ENCODE data around the gene ARID1A.
A peak's percentile ranks its signal among the peaks of the same experiment; 100 is the strongest.
"Not testable (repeated sequence)": the region's sequence is repeated elsewhere in the genome, so short reads cannot be mapped to it uniquely, and the experiment has no call there.

Gene ARID1A

DNA sequence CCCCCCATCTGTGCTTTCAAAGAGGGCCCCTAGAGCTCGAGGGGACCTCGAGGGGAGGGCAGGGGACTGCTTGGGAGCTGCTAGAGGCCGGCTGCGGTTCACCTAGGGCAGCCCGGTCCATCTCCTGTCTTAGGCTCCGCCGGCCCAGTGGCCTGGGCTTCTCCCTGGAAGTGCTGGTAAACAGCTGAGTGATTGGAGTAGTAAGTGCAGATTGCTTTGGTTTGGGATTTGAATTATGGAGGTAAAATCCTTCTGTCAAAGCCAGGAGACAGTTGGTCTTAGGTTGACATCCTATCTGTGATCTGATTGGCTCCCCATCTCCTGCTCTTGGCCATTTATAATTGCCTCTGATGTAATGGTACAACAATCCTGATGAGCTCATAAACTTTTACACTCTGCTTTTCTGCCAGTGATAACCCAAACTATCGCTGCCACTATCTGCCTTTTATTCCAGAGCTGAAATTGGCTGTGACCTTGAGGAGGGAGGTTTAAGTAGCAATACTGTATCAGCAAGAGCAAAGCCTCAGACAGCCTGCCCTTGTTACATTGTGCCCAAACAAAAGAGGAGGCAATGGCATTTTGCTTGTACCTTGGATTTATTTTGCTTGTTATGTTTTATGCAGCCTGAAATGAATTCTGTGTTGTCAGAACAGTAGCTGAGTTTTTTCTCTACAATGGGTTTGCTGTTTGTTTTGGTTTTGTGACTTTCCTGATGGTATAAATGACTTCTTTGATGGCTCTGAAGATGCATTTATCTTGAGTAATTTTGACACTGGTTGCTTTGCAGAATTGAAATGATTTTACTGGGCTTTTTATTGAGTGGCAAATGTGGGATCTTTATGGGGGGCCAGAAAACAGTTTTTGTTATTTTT is 2.4 kb downstream of the ARID1A start:
- peak; percentile 92 for DNase-seq

DNA sequence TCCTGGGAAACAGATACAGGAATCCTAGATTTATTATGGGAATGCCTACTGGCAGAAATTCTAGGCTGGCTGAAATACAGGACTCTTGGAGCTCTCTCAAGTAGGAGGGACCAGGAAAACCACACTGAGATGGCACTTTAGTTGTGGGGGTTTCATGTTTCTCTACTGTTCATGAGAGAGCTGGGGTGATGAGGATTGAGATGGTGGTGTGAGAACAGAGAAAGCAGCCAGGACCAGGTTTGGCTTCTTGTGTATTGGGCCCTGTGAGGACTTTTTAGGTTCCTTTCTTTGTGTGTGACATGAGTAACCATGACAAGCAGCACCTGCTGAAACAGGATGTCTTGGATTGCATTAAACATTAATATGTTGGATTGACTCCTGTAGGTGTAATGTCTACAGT is 4.9 kb downstream of the ARID1A start:
- DNase-seq, result peak; percentile 3

DNA sequence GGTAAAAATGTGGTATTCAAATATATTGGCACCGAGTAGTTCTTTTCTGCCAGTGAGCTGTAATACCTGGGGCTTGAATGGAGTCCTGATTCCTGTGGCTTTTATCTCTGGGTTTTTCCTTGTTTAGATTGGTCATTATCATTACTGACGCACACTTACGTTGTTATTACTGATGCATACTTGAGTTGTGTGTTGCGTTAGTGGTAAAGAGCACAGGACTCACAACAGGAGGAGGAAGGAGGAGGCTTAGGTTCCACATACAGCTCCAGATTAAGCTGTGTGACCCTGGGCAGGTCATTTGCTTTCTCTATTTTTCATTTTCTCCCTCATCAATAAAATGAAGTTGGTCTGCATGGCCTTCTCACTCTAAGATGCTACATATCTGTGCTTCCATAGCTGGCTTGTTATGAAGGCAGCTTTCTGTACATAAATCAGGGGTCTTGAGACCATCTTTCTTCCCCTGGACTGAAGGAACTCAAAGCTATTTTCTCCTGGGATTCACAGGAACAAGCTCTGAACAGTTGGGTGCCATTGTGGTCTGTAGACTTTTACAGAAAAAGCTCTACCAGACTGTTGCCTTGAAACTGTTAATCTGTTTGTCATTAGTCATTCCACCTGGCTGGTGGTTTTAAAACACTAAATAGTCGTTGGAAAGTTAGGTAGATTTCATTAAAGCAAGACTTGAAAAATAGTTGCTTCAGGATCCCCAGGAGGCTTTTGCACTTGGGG is 5.6 kb downstream of the ARID1A start:
- peak; percentile 16 for DNase-seq

DNA sequence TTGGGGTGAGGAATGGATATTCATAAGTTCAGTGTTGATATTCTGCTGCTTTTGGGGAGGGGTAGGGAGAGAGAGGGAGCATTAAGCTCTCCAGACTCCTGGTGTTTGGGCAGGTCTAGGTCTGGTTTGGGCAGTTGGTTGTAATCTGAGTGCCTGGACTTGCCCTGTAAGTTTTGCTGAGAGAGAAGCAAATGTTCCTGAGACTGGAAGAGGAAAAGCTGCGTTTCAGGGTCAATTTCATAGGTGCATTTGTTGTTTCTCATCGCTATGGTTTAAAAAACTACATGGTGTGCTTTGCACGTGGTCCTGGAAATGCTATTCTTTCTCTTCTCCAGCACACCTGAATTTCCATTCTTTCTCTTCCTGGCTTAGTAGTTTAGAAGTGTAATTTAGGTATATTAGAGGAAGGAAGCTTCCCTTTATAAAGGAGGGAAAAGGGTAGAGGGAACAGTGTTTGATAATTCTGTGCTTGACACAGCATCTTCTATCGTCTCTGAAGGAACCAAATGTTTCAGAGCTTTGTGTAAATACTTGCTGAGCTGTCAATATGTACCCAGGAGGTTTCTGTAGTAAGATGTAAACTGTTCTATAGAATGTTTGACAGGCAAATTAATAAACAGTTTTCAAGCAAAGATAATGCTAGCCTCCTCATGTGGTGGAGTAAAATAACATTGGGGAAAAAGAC is 6.3 kb downstream of the ARID1A start:
- peak; percentile 3 for DNase-seq

DNA sequence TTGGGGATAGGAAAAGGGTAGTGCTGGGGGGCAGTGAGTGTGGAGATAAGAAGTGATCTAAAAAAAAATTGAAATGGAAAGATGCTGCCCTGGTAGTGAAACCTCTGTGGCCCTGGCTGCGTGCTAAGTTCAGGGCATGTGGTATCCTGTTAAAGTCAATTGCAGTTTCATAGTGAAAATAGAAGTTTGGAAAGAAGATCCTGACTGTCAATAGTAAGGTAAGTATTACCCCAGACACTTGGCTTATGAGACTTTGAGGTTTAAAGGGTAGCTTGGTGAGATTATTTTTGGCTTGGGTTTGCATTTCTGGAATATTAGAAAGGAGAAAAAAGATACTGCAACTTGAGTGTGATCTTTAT is 6.8 kb downstream of the ARID1A start:
- peak; percentile 4 for DNase-seq

DNA sequence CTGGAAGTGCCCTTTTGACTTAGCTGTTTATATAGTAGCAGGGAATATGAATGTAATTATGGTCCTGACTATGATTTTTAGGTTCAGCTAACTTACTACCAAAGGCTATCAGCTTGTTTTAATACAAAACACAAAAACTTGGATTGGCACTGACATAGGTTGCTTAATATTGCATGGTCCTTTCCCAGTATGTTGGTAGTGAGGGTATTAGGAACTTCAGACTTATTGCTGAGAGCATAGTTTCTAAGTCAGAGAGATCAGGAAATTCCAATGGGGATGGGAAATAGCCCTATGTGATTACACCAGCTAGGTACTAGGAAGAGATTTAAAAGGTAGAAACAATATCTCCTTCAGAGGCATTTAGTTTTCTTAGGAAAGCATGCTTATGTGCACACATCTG is 7.7 kb downstream of the ARID1A start:
- DNase-seq, result no peak

DNA sequence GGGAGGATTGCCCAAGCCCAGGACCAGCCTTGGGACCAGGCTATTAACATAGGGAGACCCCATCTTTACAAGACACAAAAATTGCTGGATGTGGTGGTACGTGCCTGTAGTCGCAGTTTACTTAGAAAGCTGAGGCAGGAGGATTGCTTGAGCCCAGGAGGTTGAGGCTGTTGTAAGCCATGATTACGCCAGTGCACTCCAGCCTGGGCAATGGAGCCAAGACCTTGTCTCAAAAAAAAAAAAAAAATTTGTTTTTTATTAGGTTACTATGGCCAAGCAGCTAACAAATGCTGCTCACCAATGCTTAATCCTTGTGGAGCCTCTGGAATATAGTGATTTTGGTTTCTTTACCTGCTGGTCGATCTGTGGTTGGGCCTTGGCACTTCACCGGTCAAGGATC is 8.8 kb downstream of the ARID1A start:
- no peak for DNase-seq

DNA sequence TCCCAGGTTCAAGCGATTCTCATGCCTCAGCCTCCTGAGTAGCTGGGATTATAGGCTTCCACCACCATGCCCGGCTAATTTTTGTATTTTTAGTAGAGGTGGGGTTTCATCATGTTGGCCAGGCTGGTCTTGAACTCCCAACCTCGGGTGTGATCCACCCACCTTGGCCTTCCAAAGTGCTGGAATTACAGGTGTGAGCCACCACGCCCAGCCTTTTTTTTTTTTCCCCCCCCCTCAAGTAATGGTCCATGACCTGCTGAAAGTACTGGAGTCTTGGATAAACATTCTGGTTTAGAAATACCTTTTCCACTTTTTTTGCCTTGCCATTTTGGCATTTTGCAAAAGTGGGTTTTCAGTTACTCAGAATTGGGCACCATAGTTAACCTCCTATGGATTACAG is 9.4 kb downstream of the ARID1A start:
- DNase-seq, result not testable (repeated sequence)

DNA sequence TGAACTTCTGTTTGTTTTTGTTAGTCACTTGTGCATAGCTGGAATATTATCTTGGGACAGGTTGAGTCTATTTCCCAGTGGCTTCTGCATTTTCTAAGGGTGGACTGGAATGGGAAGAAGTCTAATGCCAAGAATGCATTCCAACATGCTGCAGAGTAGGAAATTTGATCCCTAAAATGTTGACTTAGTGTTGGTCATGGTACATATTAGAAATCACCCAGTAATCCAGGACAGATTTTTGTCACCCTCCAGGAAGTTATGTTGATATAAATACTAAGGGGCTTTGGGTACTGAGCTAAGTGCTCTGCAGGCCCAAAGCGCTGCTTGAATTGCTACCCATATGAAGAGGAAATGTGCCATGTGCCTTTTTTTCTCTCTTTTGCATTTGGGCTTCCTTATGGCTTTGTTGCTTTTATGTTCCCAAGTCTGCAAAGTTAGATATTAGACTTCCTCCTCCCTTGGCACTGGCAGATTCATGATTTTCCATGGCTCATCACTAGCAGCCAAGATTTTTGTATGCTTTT is 10.0 kb downstream of the ARID1A start:
- no peak for DNase-seq

DNA sequence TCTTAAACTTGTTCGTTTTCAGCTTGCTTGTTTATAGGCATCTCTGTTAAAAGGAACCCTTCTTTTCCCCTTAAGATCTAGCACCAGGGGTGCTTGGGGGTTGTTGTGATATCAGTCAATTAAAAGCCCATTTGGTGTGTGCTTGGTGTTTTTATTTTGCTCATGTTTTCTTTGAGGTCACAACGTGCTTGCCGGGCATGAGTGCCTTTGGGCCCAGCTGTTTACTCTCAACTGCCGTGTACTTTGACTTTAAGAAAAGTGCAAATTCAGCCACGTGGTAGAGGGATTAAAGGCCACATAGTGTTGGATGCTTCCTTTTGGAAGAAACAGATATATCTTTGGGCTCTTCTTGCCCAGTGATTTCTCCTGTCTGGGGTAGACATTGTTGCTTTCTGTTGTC is 10.5 kb downstream of the ARID1A start:
- no peak for DNase-seq

DNA sequence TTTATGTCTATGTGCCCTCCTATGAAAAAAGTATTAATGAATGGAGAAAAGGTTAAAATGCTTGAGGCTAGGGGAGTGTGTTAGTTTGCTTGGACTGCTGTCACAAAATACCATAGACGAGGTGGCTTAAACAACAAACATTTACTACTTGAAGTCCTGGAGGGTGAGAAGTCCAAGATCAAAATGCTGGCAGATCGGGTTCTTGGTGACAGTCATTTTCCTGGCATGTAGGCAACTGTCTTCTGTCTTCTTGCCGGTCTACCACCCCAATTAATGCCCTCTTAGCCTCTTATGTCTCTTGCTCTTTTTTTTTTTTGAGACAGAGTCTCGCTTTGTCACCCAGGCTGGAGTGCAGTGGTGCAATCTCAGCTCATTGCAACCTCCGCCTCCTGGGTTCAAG is 15.0 kb downstream of the ARID1A start:
- DNase-seq, result no peak

DNA sequence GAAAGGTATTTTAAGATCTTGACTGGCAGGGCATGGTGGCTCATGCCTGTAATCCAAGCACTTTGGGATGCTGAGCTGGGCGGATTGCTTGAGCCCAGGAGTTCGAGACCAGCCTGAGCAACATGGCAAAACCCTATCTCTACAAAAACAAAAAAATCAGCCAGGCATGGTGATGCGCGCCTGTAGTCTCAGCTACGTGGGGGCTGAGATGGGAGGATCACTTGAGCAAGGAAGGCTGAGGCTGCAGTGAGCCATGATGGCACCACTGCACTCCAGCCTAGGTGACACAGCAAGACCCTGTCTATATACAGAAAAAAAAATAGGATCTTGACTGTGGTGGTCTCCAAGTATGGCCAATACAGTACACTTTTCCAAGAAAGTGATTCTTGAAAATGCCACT is 16.0 kb downstream of the ARID1A start:
- no peak for DNase-seq

DNA sequence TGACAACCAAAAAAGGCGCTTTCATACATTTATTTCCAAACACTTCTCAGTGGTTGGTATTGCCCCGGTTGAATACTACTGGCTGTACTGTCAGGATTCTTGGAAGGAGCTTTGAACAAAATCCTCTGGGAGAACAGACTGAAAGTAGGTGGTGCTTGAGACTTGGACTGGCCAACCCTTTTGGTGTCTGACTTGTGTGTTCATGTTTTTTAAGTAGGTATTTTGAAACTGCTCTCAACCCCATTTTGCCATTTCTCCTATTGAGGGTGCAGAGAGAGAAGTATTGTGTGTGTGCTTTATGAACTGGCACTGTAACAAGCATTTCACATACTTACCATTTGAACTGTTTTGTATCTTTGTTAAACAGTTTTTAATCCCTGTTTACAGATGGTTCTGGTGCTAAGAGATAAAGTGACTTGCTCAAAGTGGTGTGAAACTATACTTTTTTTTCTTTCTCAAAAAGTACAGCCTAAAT is 21.2 kb downstream of the ARID1A start:
- peak; percentile 95 for DNase-seq

DNA sequence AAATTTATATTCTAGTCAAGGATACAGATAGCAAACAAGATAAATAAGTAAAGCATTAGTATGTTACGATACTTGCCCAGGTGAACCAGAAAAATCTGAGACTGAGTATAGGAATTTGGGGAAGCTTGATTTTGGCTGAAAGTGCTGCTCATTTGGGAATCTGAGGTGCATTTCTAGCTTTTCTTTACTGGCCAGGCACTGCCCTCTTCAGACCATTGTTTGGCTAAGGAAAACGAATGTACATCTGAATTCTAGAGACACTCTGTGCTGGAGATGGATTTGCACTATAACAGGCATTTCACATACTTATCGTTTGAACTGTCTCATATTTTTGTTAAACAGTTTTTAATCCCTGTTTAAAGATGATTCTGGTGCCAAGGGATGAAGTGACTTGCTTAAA is 23.4 kb downstream of the ARID1A start:
- no peak for DNase-seq

DNA sequence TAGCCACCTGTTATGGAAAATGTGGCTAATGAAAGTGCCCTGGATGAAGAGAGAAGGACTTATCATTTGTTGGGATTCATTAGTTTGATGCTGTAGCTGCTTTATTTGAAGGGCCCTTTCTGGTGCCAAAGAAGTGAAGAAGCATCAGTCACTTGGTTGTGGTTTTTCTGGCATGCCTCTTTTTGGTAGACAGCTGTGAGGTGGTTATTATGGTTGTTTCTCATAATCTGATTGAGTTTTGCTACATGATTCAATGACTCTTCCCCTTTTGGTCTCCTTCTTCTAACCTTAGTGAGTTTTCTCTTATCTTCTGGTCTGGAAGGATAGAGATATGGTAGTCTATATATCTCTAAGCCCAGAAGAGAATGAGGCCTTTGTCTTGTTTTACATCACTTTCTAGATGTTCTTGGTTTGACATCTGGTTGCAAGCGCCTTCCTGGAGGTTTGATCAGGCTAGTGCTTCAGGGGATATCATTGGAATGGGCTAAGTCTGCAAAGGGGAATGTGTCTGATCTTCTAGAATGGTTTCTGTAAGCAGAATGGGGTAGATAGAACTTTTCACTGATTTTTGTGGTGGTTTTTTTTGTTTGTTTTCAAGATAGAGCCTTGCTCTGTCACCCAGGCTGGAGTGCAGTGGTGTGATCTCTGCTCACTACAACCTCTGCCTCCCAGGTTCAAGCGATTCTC is 26.0 kb downstream of the ARID1A start:
- DNase-seq, result peak; percentile 86

DNA sequence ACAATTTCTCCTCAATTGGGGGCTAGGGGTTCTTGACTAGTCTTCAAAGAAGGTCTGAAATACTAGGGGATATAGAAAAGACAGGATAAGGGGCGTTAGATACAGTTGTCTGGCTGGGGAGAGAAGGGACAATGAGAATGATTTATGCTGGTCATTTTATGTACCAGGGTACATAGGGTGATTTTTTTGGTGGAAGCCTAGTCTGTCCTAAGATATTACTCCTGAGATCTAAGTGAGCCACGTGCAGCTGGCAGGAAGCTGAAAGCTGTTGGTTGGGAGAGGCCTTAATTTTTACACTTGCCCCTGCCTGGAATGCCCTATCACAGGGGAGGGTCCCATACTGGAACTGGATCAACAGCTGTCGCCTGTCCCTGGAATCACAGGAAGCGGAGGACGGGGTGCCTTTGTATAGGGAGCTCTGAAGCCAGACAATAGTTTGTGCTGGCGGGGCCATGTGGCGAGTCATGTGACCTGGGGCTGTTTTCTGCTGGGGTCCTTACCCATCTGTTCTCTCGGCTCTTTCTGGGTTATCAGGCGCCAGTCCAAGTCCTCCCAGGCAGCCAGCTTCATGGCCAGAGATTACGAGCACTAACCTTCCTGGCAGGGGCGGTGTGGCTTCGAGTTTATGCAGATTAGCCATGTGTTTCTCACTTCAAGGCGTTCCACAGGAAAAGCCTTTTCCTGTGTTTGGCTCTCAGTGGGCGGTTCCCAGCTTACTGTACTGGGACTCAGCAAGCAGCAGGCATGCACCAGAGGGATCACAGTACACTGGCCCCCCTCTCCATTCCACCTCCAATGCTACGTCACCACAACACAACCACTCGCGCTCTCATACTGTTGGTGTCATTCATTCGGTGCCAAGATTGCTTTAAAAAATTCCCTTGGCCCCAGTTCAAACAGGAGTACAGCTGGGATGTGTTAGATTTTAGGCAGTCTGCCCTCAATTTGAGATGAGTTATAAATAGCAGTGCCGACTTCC is 27.5 kb downstream of the ARID1A start:
- DNase-seq, result peak; percentile 99

DNA sequence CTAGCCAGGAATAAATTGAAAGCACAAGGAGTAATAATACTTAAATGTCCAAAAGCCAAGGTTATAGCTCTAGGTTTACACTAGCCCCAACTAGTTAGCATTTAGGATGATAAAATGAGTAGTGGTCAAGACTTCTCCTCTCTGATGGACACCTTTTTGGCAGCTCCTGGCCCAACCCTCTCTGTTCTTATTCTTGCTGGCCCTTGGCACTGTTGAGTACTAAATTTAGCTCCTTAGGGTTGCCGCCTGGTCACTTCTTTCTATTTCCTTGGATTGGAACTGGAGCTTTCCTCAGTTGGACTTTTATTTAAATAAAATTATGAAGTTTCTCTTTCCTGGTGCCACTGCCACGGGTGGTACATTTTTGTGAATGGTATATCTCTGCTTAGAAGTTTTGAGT is 28.3 kb downstream of the ARID1A start:
- no peak for DNase-seq

DNA sequence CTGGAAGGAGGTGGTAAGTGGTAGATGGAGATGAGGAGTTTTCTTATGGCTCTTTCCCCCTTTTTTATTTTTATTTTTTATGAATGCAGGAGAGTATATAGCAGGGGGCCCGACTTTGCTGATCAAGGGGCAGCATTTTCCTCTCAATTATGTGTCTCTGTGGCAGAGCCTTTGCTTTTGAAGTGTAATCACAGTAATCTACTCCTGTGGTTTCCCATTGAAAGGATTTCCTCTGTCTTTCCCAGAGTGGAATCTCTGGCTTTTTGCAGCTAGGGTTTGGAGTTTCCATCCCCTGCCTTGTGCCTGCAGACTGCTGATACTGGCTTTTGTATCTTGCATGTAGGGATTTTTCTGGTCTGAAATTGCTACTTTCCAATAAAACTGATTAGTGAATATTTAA is 29.1 kb downstream of the ARID1A start:
- no peak for DNase-seq

DNA sequence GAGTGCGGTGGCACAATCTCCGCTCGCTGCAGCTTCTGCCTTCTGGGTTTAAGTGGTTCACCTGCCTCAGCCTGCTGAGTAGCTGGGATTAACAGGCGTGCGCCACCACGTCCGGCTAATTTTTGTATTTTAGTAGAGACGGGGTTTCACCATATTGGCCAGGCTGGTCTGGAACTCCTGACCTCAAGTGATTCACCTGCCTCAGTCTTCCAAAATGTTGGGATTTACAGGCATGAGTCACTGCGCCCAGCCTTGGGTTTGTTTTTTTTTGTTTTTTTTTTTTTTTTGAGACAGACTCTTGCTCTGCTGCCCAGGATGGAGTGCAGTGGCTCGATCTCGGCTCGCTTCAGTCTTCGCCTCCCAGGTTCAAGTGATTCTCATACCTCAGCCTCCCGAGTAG is 30.1 kb downstream of the ARID1A start:
- DNase-seq, result not testable (repeated sequence)

DNA sequence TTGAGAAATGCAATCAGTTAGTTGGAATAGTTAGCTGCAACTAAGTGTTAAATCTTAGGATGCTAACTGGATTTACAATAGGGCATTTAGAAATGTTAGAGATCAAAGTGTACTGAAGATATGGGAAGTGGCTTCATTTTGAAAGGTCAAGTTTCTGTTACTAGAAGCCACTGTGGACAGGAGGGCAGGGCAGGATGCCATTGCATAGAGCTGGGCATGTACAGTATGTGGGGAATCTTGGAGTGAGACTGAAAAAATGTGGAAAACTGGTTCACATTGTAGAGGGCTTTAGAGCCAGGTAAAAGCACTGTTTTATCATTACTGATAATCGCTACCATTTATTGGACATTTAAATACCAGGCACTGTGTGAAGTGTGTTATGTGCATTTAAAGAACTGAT is 31.0 kb downstream of the ARID1A start:
- DNase-seq, result no peak

DNA sequence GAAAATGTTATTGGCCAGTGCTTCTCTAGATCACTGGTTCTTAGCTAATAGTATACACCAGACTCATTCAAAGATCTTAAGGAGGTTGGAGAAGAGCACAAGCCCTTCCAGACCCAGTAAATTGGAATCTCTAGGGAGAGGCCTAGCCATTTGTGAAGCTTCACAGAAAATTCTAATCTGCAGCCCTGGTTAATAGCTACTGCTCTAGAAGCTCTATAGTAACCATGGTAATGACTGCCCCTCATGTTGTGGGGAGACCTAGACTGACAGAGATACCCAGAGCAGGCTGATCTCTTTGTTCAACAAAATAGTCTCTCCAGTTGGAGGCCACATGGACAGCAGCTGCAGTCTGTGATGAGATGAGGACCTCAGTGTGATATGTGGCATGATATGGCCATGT is 31.7 kb downstream of the ARID1A start:
- no peak for DNase-seq

DNA sequence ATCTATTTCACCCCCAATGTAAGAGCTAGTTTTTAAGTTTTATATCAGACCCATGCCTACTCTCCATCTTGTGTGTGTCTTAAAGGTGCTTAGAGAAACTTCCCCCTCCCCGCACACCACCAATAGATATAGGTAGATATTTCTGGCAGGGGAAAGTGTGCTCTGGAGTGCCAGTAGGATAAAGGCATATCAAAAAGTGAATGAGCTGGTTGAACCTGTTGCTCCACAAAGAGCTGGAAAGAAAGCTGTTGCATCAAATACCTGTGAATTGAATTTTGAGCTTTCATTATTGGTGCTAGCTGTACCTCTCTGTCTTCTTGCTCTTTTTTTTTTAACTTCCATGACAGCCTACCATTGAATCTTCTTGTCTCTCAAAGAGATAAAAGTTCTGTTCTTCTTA is 32.8 kb downstream of the ARID1A start:
- no peak for DNase-seq

Data from hematopoietic multipotent progenitor cell treated with erythropoietin and hydrocortisone succinate and interleukin-3 and kit ligand, for 8 days (in vitro differentiated cells).